ENCODE data around the gene PLA2G4B.
A peak's percentile ranks its signal among the peaks of the same experiment; 100 is the strongest.
"Not testable (repeated sequence)": the region's sequence is repeated elsewhere in the genome, so short reads cannot be mapped to it uniquely, and the experiment has no call there.

Gene PLA2G4B

GRCh38 chr15:41827290-41827879, 11.3 kb upstream of the PLA2G4B start:
- FAIRE-seq = no peak
- DNase-seq (ENCODE audit: insufficient read length, low spot score) = no peak
- no peak for TF ChIP-seq CTCF (IDR thresholded peaks at IDR 0.05; ENCODE audit: insufficient read depth, missing control alignments)

- DNase-seq (ENCODE audit: insufficient read length, low spot score) (peak; percentile 99), FAIRE-seq (no peak)
- no peak for TF ChIP-seq CTCF (IDR thresholded peaks at IDR 0.05; ENCODE audit: insufficient read depth, missing control alignments)
These were observed 10.5 kb upstream of the PLA2G4B start, which contains the start of gene JMJD7 for GRCh38 chr15:41827880-41828806. Gene JMJD7 (plus strand): TSS chr15:41828092. CDS start chr15:41828125, 33 bp downstream.

- no peak for TF ChIP-seq CTCF (IDR thresholded peaks at IDR 0.05; ENCODE audit: insufficient read depth, missing control alignments)
- DNase-seq (ENCODE audit: insufficient read length, low spot score) (no peak), FAIRE-seq (no peak)
These were observed 9.9 kb upstream of the PLA2G4B start for GRCh38 chr15:41828807-41829141.

GRCh38 chr15:41829959-41830646, 8.5 kb upstream of the PLA2G4B start:
- TF ChIP-seq CTCF (IDR thresholded peaks at IDR 0.05; ENCODE audit: insufficient read depth, missing control alignments) = no peak
- FAIRE-seq (no peak), DNase-seq (ENCODE audit: insufficient read length, low spot score) (no peak)

GRCh38 chr15:41831291-41831690, 7.4 kb upstream of the PLA2G4B start:
- FAIRE-seq; DNase-seq (ENCODE audit: insufficient read length, low spot score): not testable (repeated sequence)

GRCh38 chr15:41832208-41832607, 6.4 kb upstream of the PLA2G4B start:
- no peak for TF ChIP-seq CTCF (IDR thresholded peaks at IDR 0.05; ENCODE audit: insufficient read depth, missing control alignments)
- no peak for FAIRE-seq
- no peak for DNase-seq (ENCODE audit: insufficient read length, low spot score)

- FAIRE-seq (no peak), DNase-seq (ENCODE audit: insufficient read length, low spot score) (no peak)
These were observed 5.8 kb upstream of the PLA2G4B start for GRCh38 chr15:41832875-41833274.

More at GRCh38 chr15:41832875-41833274, 5.8 kb upstream of the PLA2G4B start:
- no peak for TF ChIP-seq CTCF (IDR thresholded peaks at IDR 0.05; ENCODE audit: insufficient read depth, missing control alignments)
